Astrocyte of the spinal cord (primary cell): ENCODE results near the gene NPAS3.
A peak's percentile ranks its signal among the peaks of the same experiment; 100 is the strongest.

Experiments used
- DNase-seq: peaks from one replicate; pipeline ENCODE4 v3.0.0; 2011; ENCODE audit warnings: low read depth, low spot score
- H3K4me3 ChIP-seq: 2 replicates; pipeline ENCODE4 v1.5.1; 2011; ENCODE audit warnings: low read depth, mild to moderate bottlenecking, low read length, moderate library complexity
- in situ Hi-C: cut with HindIII; loops from 2 replicates; pipeline ENCODE4 v1.10.0; 2017; ENCODE audit warnings: low sequenced_read_pairs
- TF ChIP-seq, protein P1 (sequence below): IDR thresholded peaks from 2 replicates; pipeline ENCODE4 v1.5.1; 2012; ENCODE audit warnings: low read depth, mild to moderate bottlenecking, low read length, inconsistent platforms

NPAS3 gene

GRCh38 chr14:33755358-33755757 is 816.7 kb downstream of the NPAS3 start:
- DNase-seq, result no peak
- in situ Hi-C loops, result no loop called here
- no peak overlapping the region for H3K4me3 ChIP-seq
- TF ChIP-seq, protein P1, sequence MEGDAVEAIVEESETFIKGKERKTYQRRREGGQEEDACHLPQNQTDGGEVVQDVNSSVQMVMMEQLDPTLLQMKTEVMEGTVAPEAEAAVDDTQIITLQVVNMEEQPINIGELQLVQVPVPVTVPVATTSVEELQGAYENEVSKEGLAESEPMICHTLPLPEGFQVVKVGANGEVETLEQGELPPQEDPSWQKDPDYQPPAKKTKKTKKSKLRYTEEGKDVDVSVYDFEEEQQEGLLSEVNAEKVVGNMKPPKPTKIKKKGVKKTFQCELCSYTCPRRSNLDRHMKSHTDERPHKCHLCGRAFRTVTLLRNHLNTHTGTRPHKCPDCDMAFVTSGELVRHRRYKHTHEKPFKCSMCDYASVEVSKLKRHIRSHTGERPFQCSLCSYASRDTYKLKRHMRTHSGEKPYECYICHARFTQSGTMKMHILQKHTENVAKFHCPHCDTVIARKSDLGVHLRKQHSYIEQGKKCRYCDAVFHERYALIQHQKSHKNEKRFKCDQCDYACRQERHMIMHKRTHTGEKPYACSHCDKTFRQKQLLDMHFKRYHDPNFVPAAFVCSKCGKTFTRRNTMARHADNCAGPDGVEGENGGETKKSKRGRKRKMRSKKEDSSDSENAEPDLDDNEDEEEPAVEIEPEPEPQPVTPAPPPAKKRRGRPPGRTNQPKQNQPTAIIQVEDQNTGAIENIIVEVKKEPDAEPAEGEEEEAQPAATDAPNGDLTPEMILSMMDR, result no peak

DNA sequence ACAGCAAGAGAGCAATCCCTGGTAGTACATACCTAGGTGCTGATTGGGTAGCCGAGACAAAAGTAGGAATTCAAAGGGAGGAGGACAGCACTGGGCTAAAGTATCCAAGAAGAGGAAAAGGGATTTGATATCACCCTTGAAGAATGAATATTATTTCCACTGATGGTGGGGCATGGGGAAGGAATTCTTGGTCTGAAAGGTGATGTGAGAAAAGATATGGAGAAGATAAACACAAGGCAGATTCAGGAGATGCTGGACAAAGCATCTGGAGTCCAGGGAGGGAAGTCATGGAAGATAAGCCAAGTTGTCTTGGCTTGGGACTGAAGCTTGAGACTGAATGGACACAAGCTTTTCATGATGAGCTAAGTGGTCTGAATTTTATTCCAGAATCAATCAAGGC is 818.2 kb downstream of the NPAS3 start:
- in situ Hi-C loops, result no loop called here
- TF ChIP-seq, protein P1, result no peak
- no peak for DNase-seq
- no peak overlapping the region for H3K4me3 ChIP-seq

- no peak overlapping the region for H3K4me3 ChIP-seq
- in situ Hi-C loops, result no loop called here
- no peak for DNase-seq
- TF ChIP-seq, protein P1, result no peak
Measured at GRCh38 chr14:33758547-33758946, 819.9 kb downstream of the NPAS3 start.

DNA sequence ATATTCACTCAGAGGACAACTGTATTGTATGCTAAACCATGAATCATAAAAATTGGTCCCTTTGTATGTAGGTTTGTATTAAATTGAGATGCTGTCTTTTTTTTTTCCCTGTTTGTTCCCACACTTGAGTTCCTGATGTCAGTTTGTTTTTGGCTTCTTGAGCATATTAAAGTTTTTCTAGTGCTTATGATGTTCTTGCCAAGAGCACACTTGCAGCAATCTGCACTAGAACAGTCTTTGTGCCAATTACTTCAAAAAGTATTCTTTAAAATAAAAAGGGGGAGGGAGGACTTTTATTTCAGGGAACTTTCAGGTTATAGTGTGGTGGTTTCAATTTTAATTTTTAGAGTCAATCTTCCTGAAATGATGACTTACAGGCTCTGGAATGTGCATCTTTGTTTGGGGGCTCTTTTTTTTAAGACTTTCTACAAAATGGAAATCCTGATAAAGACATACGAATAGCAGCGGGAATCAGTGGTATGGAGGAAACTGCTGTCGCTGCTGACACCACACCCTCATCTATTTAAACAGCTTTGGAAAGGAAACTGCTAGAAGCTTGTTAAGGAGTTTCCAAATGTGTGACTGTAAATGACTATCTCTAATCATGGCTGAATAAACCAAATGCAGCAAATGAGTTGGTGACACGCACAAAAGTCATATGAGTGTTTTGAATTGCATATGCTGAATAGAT is 823.6 kb downstream of the NPAS3 start:
- TF ChIP-seq, protein P1, result no peak
- in situ Hi-C loops, result no loop called here
- DNase-seq, result no peak
- no peak overlapping the region for H3K4me3 ChIP-seq

GRCh38 chr14:33764876-33765650 is 826.4 kb downstream of the NPAS3 start:
- no peak overlapping the region for H3K4me3 ChIP-seq
- peak; percentile 61 for DNase-seq
- in situ Hi-C loops, result no loop called here
- TF ChIP-seq, protein P1, result no peak

- no peak for DNase-seq
- in situ Hi-C loops, result no loop called here
- no peak overlapping the region for H3K4me3 ChIP-seq
- TF ChIP-seq, protein P1, result no peak
Measured at GRCh38 chr14:33767586-33768457, 829.1 kb downstream of the NPAS3 start.
